NCI-H82 treated with DMSO at 0.1 percent for 48 hours (cell line): ENCODE data around the gene HERC3.

Source experiments
- DNase-seq: peaks from one replicate; lab custom pipeline; 2025; ENCODE audit not compliant: unreplicated experiment; lab: John Stamatoyannopoulos, UW

Gene HERC3

DNA sequence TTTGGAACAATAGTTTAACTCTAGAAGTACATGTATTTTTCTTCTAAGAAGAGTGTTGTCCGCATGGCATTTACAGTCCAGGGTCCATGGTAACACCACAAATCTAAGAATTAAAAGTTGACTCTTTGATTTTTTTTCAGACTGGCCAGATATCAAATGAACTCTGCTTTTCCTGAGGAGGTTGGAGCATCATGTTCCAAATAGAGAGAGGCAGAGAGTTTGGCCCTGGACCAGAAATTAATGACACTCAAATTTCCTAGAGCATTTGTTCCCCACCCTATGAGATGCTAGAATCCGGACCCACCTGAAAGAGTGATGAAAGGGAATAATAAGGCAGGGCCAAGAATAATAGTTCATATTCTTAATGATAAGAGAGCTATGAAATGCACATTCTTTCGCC, 152.3 kb downstream of the HERC3 start:
- no peak for DNase-seq

DNA sequence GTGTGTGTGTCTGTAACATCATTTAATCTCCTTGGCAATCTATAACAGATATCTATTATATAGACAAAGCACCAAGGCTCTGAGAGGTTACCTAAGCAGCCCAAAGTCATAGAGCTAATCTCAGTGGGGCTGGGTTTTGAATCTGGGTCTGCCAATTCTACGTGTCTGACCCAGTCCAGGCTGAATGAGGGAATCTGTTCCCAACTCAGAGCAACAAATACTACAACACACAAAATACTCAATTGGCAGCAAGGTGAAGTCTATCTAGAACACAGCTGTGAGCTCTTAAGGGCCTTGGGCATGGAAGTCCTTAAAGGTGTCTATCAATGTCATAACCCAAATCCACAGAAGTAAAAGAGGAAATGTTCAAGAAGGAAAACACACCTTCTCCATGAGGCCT, 152.9 kb downstream of the HERC3 start:
- no peak for DNase-seq

DNA sequence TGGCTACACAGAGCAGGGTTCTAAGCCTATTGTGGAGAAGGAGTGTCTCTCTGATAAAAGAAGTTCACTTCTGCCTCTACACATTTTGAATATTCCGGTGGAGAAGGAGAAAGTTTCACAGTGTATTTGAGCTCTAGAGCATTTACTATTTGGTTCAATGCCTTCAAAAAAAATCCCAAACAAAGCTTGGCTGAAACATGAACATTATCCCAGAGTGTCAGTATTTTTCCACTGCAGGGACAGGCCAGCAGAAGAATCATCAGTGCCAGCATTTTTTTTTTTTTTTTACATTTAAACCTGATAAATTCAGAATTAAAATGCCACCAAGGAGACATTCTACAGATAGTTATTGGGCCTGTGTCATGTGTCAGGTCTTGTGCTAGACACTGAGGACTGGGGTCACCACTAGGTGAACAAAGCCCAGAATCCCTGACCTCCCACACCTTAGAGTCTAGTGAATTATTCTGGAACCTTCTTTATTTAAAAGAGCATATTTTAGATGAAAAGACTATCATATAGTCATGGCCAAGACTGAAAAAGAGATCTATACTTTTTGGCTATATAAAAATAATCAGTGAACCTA, 153.4 kb downstream of the HERC3 start:
- DNase-seq: no peak

DNA sequence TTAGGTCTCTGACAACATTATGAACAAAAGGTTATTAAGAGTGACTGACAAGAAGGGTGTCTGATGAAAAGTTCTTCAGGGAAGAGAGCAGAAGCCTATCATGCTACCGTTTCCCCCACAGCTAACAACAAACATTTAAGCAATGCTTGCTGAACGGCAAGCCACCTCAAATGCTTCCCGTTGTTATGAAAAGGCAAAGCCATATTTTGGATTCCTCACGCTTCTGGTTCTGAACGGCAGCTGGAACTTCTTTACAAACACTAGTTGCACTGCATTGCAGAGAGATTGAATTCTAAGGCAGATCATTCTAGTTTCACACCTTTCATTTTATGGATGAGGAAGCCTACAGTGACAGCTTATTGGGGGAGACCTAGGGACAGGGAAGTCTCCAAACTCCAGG, 153.9 kb downstream of the HERC3 start:
- no peak for DNase-seq

DNA sequence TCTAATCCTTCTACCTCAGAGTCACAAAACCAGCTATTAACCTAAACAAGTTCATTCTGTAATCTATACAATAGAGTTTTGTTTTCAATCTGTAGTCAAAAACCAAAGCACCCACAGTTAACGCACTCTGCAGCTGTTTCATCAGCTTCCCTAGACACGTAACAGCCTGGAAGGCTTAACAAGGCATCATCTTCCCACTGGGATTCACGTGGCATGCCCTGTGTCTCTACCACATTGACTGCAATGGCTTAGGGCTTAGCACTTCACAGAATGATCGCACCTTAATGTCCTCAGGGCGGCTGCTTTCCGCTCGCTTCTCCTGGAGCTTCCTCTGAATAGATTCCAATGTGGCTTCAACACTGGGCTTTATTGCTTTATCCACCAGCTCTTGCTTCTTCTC, 155.1 kb downstream of the HERC3 start:
- DNase-seq: no peak

DNA sequence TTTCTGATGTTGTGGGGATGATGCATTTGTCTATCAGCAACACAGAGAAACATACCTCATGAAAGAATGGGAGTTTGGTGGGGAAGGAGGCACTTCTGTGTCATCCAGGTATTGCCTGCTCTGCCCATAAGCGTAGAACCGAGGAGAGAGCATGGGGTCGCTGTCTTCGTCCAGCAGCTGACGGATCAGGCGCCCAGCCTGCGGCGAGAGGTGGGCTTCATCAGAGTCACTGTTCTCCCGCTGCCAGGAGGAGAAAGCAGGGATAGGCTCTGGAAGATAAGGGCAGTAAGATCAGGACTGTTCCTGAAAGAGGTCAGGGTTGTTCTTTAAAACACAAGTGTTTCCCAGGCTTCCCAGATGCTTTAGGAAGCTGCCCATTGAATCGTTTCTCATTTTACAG, 158.1 kb downstream of the HERC3 start:
- no peak for DNase-seq

DNA sequence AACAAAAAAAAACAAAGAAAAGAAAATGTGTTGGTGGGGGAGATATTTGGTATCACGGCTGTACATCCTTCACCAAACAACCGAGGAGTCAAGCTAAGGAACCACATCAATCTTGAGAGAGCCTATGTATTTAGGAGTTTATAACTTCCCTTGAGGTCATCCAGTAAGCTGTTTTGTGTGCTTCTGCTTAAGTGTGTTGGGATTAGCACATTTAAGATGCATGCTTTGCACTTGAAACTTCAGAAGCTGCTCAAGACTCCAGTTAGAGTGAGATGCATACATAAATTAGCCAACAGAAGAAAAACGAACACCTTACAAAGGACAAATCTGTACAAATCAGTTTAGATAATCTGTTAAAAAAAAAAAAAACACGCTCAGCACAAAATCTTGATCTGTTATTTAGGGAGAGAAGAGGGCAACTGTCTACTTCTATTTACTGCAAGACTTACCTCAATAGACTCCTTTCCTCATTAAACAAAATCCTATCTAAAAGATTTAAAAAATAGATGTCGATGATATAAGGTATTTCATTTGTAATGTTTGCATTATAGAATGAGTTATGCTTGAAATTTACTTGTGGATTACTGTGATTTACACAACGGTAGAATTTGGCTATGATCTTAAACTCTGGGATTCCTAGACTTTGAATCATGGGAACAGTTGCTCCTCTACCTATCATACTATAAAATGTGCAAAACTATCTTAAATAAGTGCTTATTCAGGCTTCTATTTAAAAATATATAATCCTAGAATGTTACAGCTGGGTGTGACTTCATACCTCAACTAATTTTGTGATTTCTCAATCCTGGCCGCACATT, 159.2 kb downstream of the HERC3 start:
- DNase-seq: no peak

DNA sequence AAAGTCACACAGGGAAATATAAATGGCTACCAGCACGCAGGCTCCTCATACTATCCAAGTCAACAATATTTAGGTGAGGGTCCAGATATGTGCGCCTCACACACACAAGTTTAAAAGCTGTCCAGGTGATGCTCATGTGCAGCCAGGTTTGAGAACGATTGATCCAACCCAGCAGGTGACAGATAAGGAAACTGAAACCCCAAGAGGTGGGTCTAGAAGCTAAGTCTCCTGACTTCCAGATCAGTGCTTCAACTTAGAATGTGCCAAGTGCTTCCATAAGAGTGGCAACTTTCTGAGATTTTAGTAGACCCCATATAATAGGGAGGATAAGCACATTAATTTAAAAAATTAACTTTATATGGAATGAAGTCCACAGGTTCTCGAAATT, 159.8 kb downstream of the HERC3 start:
- DNase-seq: no peak

DNA sequence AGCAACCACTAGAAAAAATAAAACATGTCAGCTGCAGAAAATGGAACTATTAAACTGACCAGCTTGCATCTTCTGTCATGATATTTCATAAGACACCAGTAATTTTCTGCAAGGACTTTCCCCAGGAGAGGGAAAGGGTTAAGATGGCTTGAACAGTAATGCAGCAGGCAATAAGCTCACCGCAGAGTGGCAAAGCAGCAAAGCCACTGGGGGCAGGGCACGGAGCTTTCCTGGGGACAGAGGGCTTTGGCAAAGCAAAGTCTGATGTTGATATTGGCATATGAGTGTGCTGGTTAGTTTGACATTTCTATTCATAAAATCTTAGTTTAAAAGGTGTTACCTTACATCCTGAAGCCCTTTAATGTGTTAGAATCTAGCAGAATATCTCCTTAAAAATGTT, 160.5 kb downstream of the HERC3 start:
- DNase-seq: no peak

DNA sequence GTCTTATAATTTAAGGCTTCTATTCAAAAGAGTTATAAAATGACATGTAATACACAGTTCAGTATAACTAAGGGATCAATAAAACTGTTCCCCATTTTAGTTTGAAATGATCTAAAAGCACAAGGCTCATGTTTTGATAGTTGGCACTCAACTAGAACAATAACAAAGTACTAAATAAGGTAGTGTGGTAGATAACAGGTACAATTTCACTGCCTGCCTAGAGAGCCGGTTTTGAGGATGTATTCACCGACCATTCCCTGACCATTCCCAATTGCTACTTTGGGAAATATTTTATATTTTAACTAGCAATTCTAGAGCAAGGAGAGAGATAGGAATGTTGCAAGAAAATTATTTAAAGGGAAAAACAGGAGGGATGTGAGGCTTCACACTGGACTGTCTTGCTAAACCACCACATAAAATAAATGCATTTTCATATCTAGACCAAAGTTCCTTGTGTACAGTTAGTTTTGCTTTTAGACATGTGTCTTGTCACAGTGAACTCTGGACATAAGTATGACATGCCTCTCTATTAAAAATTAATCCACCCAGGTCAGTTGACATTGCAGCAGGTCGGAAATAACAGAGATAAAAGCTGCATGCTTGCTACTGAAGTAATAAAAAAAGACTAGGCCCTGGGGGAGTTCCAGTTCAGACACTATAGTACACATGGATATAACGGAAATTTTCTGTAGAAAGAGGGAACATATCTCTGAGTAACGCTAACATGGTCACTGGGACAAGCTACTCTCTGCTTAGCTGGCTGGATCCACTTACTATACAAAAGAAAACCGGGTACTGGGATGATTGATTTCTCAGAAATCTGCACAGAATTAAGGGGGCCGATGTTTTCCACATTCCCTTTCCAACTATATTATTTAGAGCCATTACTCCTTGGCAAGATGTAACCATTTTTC, 161.6 kb downstream of the HERC3 start:
- DNase-seq: no peak

DNA sequence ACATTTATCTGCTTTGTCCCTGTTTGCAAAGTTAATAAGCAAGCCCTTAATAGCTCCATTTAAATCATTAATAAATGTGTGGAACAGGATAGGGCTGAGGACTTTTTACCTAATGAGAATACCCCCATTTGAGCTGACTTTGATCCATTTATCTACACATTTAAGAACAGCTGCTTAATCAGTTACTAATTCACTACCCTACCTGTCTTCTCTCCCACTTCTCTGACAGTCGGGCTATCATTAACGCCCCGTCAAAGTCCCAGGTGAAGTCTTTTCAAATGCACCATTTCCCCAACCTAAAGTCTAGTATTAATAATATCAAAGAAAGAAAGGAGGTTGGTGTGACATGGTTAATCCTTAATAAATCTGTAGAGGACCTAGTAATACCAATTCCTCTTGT, 162.5 kb downstream of the HERC3 start:
- DNase-seq: peak; percentile 2

DNA sequence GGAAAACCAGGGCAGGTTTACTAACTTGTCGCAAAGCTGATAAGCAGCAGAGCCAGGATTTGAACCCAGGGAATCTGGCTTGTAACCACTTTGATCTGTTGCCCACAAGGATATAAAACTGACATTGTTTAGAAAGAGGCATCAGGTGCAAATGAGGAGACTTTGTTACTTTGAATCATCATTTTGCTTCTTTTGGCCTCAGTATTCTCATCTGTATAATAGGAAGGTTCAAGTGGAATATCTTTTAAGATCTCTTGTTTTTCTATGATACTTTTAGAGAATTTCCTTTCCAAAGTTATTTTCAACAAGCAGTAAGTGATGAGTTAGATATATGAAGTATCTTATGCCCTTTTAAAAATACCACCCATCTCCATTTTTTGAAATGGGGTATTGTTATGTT, 163.2 kb downstream of the HERC3 start:
- no peak for DNase-seq

DNA sequence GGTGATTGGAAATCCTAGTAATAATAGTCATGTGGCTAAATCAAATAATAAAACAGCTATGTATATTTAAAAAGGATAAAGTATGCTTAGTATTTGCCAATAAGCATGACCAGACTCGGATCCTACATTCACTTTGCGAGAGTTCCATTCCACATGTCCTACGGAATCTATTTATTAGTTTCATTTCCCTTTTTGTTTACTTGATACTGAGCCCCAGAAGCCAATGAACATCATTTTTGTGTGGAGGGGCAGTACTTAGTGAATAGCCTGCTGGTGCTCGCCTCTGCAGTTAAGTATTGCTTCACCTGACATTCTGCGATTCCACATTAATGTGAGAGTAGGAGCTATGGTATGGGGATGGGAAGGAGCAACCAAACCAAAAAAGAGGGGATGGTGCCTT, 163.9 kb downstream of the HERC3 start:
- DNase-seq: no peak

DNA sequence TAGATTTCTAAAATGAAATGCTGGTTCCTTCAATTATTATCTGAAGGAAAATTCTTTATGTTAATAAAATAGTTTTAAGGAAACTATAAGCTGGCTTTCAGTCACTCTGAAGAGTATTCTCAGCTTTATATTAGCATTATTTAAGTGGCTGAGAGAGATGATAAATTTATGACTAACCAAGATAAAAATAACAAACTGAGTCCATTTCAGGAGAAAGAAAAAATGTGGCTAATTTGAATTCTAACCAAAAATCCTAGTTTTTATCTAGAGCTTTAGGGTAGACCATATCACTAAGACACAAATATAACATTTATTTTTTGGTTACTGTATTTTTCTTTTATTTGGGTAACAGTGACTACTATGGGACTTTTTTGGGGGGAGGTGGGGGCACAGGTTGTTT, 164.8 kb downstream of the HERC3 start:
- no peak for DNase-seq

DNA sequence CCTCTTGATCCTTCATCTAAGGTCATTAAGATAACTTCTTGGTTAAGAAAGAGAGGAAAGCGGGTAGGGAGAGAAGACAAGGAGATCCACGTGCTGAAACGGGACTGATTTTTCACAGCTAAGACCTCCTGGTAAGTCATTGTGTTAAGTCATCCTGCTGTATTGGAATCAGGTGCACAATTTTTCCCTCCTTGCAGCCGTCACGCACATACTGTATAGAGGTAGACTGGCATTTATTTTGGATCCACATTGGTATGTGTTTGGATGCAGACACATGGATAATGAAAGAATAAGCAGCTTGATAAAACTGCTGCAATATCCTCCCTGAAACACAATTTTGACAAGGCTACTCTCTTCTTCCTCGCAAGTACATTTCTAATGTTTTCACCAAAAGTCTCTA, 165.5 kb downstream of the HERC3 start:
- DNase-seq: no peak
